ENCODE data around the gene PPP1CC.

PPP1CC gene

GRCh38 chr12:110686294-110686903 is 56.3 kb downstream of the PPP1CC start:
- no peak overlapping the region for H3K27ac ChIP-seq (ENCODE audit: low read depth, low read length)
- peaks cover 4% of the 10 kb centered on the region; the same call in 1 of the 2 replicates for H3K9me3 ChIP-seq (ENCODE audit: control insufficient read depth, insufficient read depth, low read depth, low read length)
- peaks cover 21% of the 10 kb centered on the region for H3K27me3 ChIP-seq (ENCODE audit: control insufficient read depth, insufficient read depth, low read length)
- no peak overlapping the region for H3K9ac ChIP-seq (ENCODE audit: low read length)
- H3K36me3 ChIP-seq (ENCODE audit: control insufficient read depth, insufficient read depth, low read length), result no peaks in the 10 kb centered on the region
- peaks cover 19% of the 10 kb centered on the region for H3K4me1 ChIP-seq (ENCODE audit: control insufficient read depth, insufficient read depth, low read length)
- H3K4me3 ChIP-seq (ENCODE audit: low read depth, low read length), result no peak overlapping the region

GRCh38 chr12:110684312-110684836 is 58.3 kb downstream of the PPP1CC start:
- H3K27me3 ChIP-seq (ENCODE audit: control insufficient read depth, insufficient read depth, low read length), result peaks cover 21% of the 10 kb centered on the region
- H3K9me3 ChIP-seq (ENCODE audit: control insufficient read depth, insufficient read depth, low read depth, low read length), result peaks cover 4% of the 10 kb centered on the region; the same call in 1 of the 2 replicates
- H3K27ac ChIP-seq (ENCODE audit: low read depth, low read length), result no peak overlapping the region
- H3K4me1 ChIP-seq (ENCODE audit: control insufficient read depth, insufficient read depth, low read length), result peaks cover 8% of the 10 kb centered on the region
- no peak overlapping the region for H3K4me3 ChIP-seq (ENCODE audit: low read depth, low read length)
- H3K9ac ChIP-seq (ENCODE audit: low read length), result no peak overlapping the region
- no peaks in the 10 kb centered on the region for H3K36me3 ChIP-seq (ENCODE audit: control insufficient read depth, insufficient read depth, low read length)

GRCh38 chr12:110683888-110684287 is 58.8 kb downstream of the PPP1CC start:
- Histone ChIP-seq H3K4me3 (ENCODE audit: low read depth, low read length) (no peak overlapping the region), H3K36me3 (ENCODE audit: control insufficient read depth, insufficient read depth, low read length) (no peaks in the 10 kb centered on the region), H3K9ac (ENCODE audit: low read length) (no peak overlapping the region), H3K4me1 (ENCODE audit: control insufficient read depth, insufficient read depth, low read length) (peaks cover 7% of the 10 kb centered on the region; the same call in 1 of the 2 replicates), H3K27ac (ENCODE audit: low read depth, low read length) (no peak overlapping the region), H3K9me3 (ENCODE audit: control insufficient read depth, insufficient read depth, low read depth, low read length) (peaks cover 4% of the 10 kb centered on the region; the same call in 1 of the 2 replicates), H3K27me3 (ENCODE audit: control insufficient read depth, insufficient read depth, low read length) (peaks cover 21% of the 10 kb centered on the region)

- no peak overlapping the region for H3K27ac ChIP-seq (ENCODE audit: low read depth, low read length)
- H3K4me3 ChIP-seq (ENCODE audit: low read depth, low read length), result no peak overlapping the region
- no peaks in the 10 kb centered on the region for H3K9me3 ChIP-seq (ENCODE audit: control insufficient read depth, insufficient read depth, low read depth, low read length)
- peaks cover 5% of the 10 kb centered on the region; the same call in 1 of the 2 replicates for H3K4me1 ChIP-seq (ENCODE audit: control insufficient read depth, insufficient read depth, low read length)
- H3K9ac ChIP-seq (ENCODE audit: low read length), result no peak overlapping the region
- H3K27me3 ChIP-seq (ENCODE audit: control insufficient read depth, insufficient read depth, low read length), result no peaks in the 10 kb centered on the region
- no peaks in the 10 kb centered on the region for H3K36me3 ChIP-seq (ENCODE audit: control insufficient read depth, insufficient read depth, low read length)
Observed at GRCh38 chr12:110680032-110680431, 62.7 kb downstream of the PPP1CC start.

GRCh38 chr12:110679201-110679600 is 63.5 kb downstream of the PPP1CC start:
- Histone ChIP-seq H3K27me3 (ENCODE audit: control insufficient read depth, insufficient read depth, low read length) (no peaks in the 10 kb centered on the region), H3K36me3 (ENCODE audit: control insufficient read depth, insufficient read depth, low read length) (no peaks in the 10 kb centered on the region), H3K4me3 (ENCODE audit: low read depth, low read length) (no peak overlapping the region), H3K4me1 (ENCODE audit: control insufficient read depth, insufficient read depth, low read length) (peaks cover 5% of the 10 kb centered on the region; the same call in 1 of the 2 replicates), H3K9ac (ENCODE audit: low read length) (no peak overlapping the region), H3K27ac (ENCODE audit: low read depth, low read length) (no peak overlapping the region), H3K9me3 (ENCODE audit: control insufficient read depth, insufficient read depth, low read depth, low read length) (no peaks in the 10 kb centered on the region)

- no peaks in the 10 kb centered on the region for H3K9me3 ChIP-seq (ENCODE audit: control insufficient read depth, insufficient read depth, low read depth, low read length)
- no peaks in the 10 kb centered on the region for H3K27me3 ChIP-seq (ENCODE audit: control insufficient read depth, insufficient read depth, low read length)
- H3K4me1 ChIP-seq (ENCODE audit: control insufficient read depth, insufficient read depth, low read length), result peaks cover 5% of the 10 kb centered on the region; the same call in 1 of the 2 replicates
- no peak overlapping the region for H3K9ac ChIP-seq (ENCODE audit: low read length)
- no peaks in the 10 kb centered on the region for H3K36me3 ChIP-seq (ENCODE audit: control insufficient read depth, insufficient read depth, low read length)
- H3K4me3 ChIP-seq (ENCODE audit: low read depth, low read length), result no peak overlapping the region
- no peak overlapping the region for H3K27ac ChIP-seq (ENCODE audit: low read depth, low read length)
Observed at GRCh38 chr12:110677982-110678381, 64.7 kb downstream of the PPP1CC start.

GRCh38 chr12:110677206-110677911 is 65.3 kb downstream of the PPP1CC start:
- Histone ChIP-seq H3K4me3 (ENCODE audit: low read depth, low read length) (no peak overlapping the region), H3K27me3 (ENCODE audit: control insufficient read depth, insufficient read depth, low read length) (no peaks in the 10 kb centered on the region), H3K9me3 (ENCODE audit: control insufficient read depth, insufficient read depth, low read depth, low read length) (no peaks in the 10 kb centered on the region), H3K36me3 (ENCODE audit: control insufficient read depth, insufficient read depth, low read length) (no peaks in the 10 kb centered on the region), H3K9ac (ENCODE audit: low read length) (no peak overlapping the region), H3K4me1 (ENCODE audit: control insufficient read depth, insufficient read depth, low read length) (peaks cover 5% of the 10 kb centered on the region; the same call in 1 of the 2 replicates), H3K27ac (ENCODE audit: low read depth, low read length) (no peak overlapping the region)

GRCh38 chr12:110676171-110676570 is 66.5 kb downstream of the PPP1CC start:
- Histone ChIP-seq H3K36me3 (ENCODE audit: control insufficient read depth, insufficient read depth, low read length) (no peaks in the 10 kb centered on the region), H3K4me3 (ENCODE audit: low read depth, low read length) (no peak overlapping the region), H3K9ac (ENCODE audit: low read length) (no peak overlapping the region), H3K4me1 (ENCODE audit: control insufficient read depth, insufficient read depth, low read length) (peaks cover 5% of the 10 kb centered on the region; the same call in 1 of the 2 replicates), H3K27me3 (ENCODE audit: control insufficient read depth, insufficient read depth, low read length) (no peaks in the 10 kb centered on the region), H3K9me3 (ENCODE audit: control insufficient read depth, insufficient read depth, low read depth, low read length) (no peaks in the 10 kb centered on the region), H3K27ac (ENCODE audit: low read depth, low read length) (no peak overlapping the region)

GRCh38 chr12:110670161-110670701 is 72.5 kb downstream of the PPP1CC start:
- Histone ChIP-seq H3K27me3 (ENCODE audit: control insufficient read depth, insufficient read depth, low read length) (no peaks in the 10 kb centered on the region), H3K36me3 (ENCODE audit: control insufficient read depth, insufficient read depth, low read length) (no peaks in the 10 kb centered on the region), H3K4me1 (ENCODE audit: control insufficient read depth, insufficient read depth, low read length) (peaks cover 14% of the 10 kb centered on the region), H3K9me3 (ENCODE audit: control insufficient read depth, insufficient read depth, low read depth, low read length) (no peaks in the 10 kb centered on the region), H3K27ac (ENCODE audit: low read depth, low read length) (no peak overlapping the region), H3K4me3 (ENCODE audit: low read depth, low read length) (no peak overlapping the region), H3K9ac (ENCODE audit: low read length) (no peak overlapping the region)

All from HUES6 (cell line).